Ectodermal cell (in vitro differentiated cells): ENCODE results near the gene CDK2AP2. TPM values are rescaled to one million over a fixed set of nuclear protein-coding genes. Genes with fewer than 3 reads are reported as not detected.
A peak's percentile ranks its signal among the peaks of the same experiment; 100 is the strongest.
"Not testable (repeated sequence)": the region's sequence is repeated elsewhere in the genome, so short reads cannot be mapped to it uniquely, and the experiment has no call there.

Experiments used
- H3K27ac ChIP-seq: 2 replicates; pipeline ENCODE4 v1.7.0; 2013; ENCODE audit warnings: mild to moderate bottlenecking, low read depth, low read length; ENCODE audit not compliant: insufficient read depth, poor library complexity, severe bottlenecking
- H3K27me3 ChIP-seq: 2 replicates; pipeline ENCODE4 v1.7.0; 2013; ENCODE audit warnings: mild to moderate bottlenecking, low read length; ENCODE audit not compliant: insufficient read depth, control insufficient read depth, poor library complexity, severe bottlenecking
- H3K36me3 ChIP-seq: one replicate; pipeline ENCODE4 v1.7.0; 2013; ENCODE audit warnings: low read length; ENCODE audit not compliant: control insufficient read depth, insufficient read depth
- H3K4me1 ChIP-seq: one replicate; pipeline ENCODE4 v1.7.0; 2013; ENCODE audit warnings: low read length; ENCODE audit not compliant: control insufficient read depth, insufficient read depth
- H3K4me3 ChIP-seq: 2 replicates; pipeline ENCODE4 v1.7.0; 2013; ENCODE audit warnings: low read depth, low read length, control low read depth; ENCODE audit not compliant: insufficient read depth
- H3K9me3 ChIP-seq: 2 replicates; pipeline ENCODE4 v1.7.0; 2013; ENCODE audit warnings: mild to moderate bottlenecking, low read length, moderate library complexity; ENCODE audit not compliant: control insufficient read depth
- WGBS, 2 experiments: methylation state at CpG; one replicate each; pipeline ENCODE4 v1.1.7; 2013; ENCODE audit warnings: missing lambda C conversion rate in 2 of 2; 5-methylcytosine and 5-hydroxymethylcytosine counted together
- polyA plus RNA-seq, 4 experiments: library from polyadenylated mRNA; stranded (reverse); fragments of 50-300 nt; gene quantifications; one replicate each; pipeline ENCODE4 v1.2.3, GENCODE V29; 2013

CDK2AP2 gene
- polyA plus RNA-seq (2013, experiment 1 of 4), result 31.7 TPM
- 26.2 TPM for polyA plus RNA-seq (2013, experiment 2 of 4)
- polyA plus RNA-seq (2013, experiment 3 of 4), result 29.8 TPM
- polyA plus RNA-seq (2013, experiment 4 of 4), result 30.6 TPM

GRCh38 chr11:67507864-67508485 is at the start of gene CDK2AP2:
TSS of gene CDK2AP2 (minus strand) at chr11:67508162. CDS start at chr11:67508082, 80 bp downstream.
- Histone ChIP-seq H3K27ac (peak within 1 kb of the TSS; percentile 93), H3K9me3 (no peaks in the 10 kb centered on the region), H3K4me3 (peak within 1 kb of the TSS; percentile 82), H3K36me3 (no peaks in the 10 kb centered on the region), H3K4me1 (peaks cover 22% of the 10 kb centered on the region), H3K27me3 (peaks cover 11% of the 10 kb centered on the region)
- WGBS, 2 experiments, result 0% methylated on average over 57 of the region's 57 CpGs

- H3K27ac ChIP-seq, result no peak overlapping the region
- no peaks in the 10 kb centered on the region for H3K27me3 ChIP-seq
- no peaks in the 10 kb centered on the region for H3K9me3 ChIP-seq
- no peaks in the 10 kb centered on the region for H3K36me3 ChIP-seq
- 92 to 93% methylated on average over 3 of the region's 3 CpGs for WGBS, 2 experiments
- no peak overlapping the region for H3K4me3 ChIP-seq
- no peaks in the 10 kb centered on the region for H3K4me1 ChIP-seq
Observed at GRCh38 chr11:67556244-67556643, 48.3 kb upstream of the CDK2AP2 start.

- not testable (repeated sequence) for H3K4me3 ChIP-seq, H3K9me3 ChIP-seq, H3K27me3 ChIP-seq, H3K27ac ChIP-seq, H3K4me1 ChIP-seq, H3K36me3 ChIP-seq
Observed at GRCh38 chr11:67551697-67552096, 43.7 kb upstream of the CDK2AP2 start.

- Histone ChIP-seq H3K27me3 (no peaks in the 10 kb centered on the region), H3K9me3 (no peaks in the 10 kb centered on the region), H3K4me1 (no peaks in the 10 kb centered on the region), H3K27ac (no peak overlapping the region), H3K36me3 (no peaks in the 10 kb centered on the region), H3K4me3 (no peak overlapping the region)
Observed at GRCh38 chr11:67551127-67551526, 43.2 kb upstream of the CDK2AP2 start.

GRCh38 chr11:67548555-67549110 is 40.7 kb upstream of the CDK2AP2 start:
- Histone ChIP-seq H3K4me3 (no peak overlapping the region), H3K9me3 (no peaks in the 10 kb centered on the region), H3K36me3 (no peaks in the 10 kb centered on the region), H3K27me3 (no peaks in the 10 kb centered on the region), H3K27ac (no peak overlapping the region), H3K4me1 (no peaks in the 10 kb centered on the region)
- WGBS, 2 experiments, result 92 to 95% methylated on average over 8 to 9 of the region's 9 CpGs

GRCh38 chr11:67548112-67548511 is 40.1 kb upstream of the CDK2AP2 start:
- 82 to 90% methylated on average over 4 of the region's 4 CpGs for WGBS, 2 experiments
- H3K4me1 ChIP-seq, H3K4me3 ChIP-seq, H3K9me3 ChIP-seq, H3K36me3 ChIP-seq, H3K27ac ChIP-seq, H3K27me3 ChIP-seq: not testable (repeated sequence)

- no peak overlapping the region for H3K27ac ChIP-seq
- H3K4me3 ChIP-seq, result no peak overlapping the region
- H3K36me3 ChIP-seq, result no peaks in the 10 kb centered on the region
- 79 to 81% methylated on average over 8 of the region's 8 CpGs for WGBS, 2 experiments
- no peaks in the 10 kb centered on the region for H3K27me3 ChIP-seq
- no peaks in the 10 kb centered on the region for H3K4me1 ChIP-seq
- no peaks in the 10 kb centered on the region for H3K9me3 ChIP-seq
Observed at GRCh38 chr11:67545280-67545679, 37.3 kb upstream of the CDK2AP2 start.

- H3K4me1 ChIP-seq, result no peaks in the 10 kb centered on the region
- 91 to 93% methylated on average over 10 of the region's 10 CpGs for WGBS, 2 experiments
- H3K27me3 ChIP-seq, result no peaks in the 10 kb centered on the region
- no peak overlapping the region for H3K4me3 ChIP-seq
- H3K36me3 ChIP-seq, result no peaks in the 10 kb centered on the region
- H3K9me3 ChIP-seq, result no peaks in the 10 kb centered on the region
- H3K27ac ChIP-seq, result no peak overlapping the region
Observed at GRCh38 chr11:67544616-67545242, 36.8 kb upstream of the CDK2AP2 start.

GRCh38 chr11:67543585-67543984 is 35.6 kb upstream of the CDK2AP2 start:
- Histone ChIP-seq H3K36me3 (no peaks in the 10 kb centered on the region), H3K4me3 (no peak overlapping the region), H3K9me3 (no peaks in the 10 kb centered on the region), H3K27me3 (no peaks in the 10 kb centered on the region), H3K4me1 (no peaks in the 10 kb centered on the region), H3K27ac (no peak overlapping the region)
- 89 to 90% methylated on average over 2 of the region's 2 CpGs for WGBS, 2 experiments

GRCh38 chr11:67542971-67543370 is 35.0 kb upstream of the CDK2AP2 start:
- no peaks in the 10 kb centered on the region for H3K9me3 ChIP-seq
- H3K27me3 ChIP-seq, result no peaks in the 10 kb centered on the region
- no peaks in the 10 kb centered on the region for H3K4me1 ChIP-seq
- 50 to 59% methylated on average over 6 to 7 of the region's 7 CpGs for WGBS, 2 experiments
- H3K27ac ChIP-seq, result no peak overlapping the region
- no peaks in the 10 kb centered on the region for H3K36me3 ChIP-seq
- H3K4me3 ChIP-seq, result no peak overlapping the region
